Thoracic aorta (tissue), 2 donors: ENCODE results near the gene SPRR2D. TPM values are rescaled to one million over a fixed set of nuclear protein-coding genes. Genes with fewer than 3 reads are reported as not detected.

Experiments
- ATAC-seq: fragments of 150-250 bp; one replicate; pipeline ENCODE4 v1.8.0; 2017; ENCODE audit warnings: low read depth; ENCODE audit not compliant: insufficient number of reproducible peaks, low FRiP score
- DNase-seq: peaks from one replicate; pipeline ENCODE4 v3.0.0-alpha.2; 2020; ENCODE audit warnings: low spot score
- H3K27ac ChIP-seq, 2 donors: fragments of 200-600 bp; sonication (generic); 1 replicate in 1 of 2; 2 replicates in 1 of 2; pipeline ENCODE4 v1.5.1; 2016; ENCODE audit warnings: mild to moderate bottlenecking in 2 of 2, moderate library complexity in 2 of 2
- H3K27me3 ChIP-seq: fragments of 200-600 bp; sonication (generic); replicated peaks from 2 replicates; pipeline ENCODE4 v1.6.0; 2016; ENCODE audit warnings: mild to moderate bottlenecking; ENCODE audit not compliant: insufficient read depth
- H3K36me3 ChIP-seq: fragments of 200-600 bp; sonication (generic); one replicate; pipeline ENCODE4 v1.5.1; 2016
- H3K4me1 ChIP-seq, 2 donors: fragments of 200-600 bp; sonication (generic); 1 replicate in 1 of 2; 2 replicates in 1 of 2; pipeline versions ENCODE4 v1.5.1 to v1.6.0; 2016; ENCODE audit warnings: low read depth in 2 of 2, mild to moderate bottlenecking in 1 of 2; ENCODE audit not compliant: control insufficient read depth in 1 of 2
- H3K4me3 ChIP-seq: fragments of 200-600 bp; sonication (generic); 2 replicates; pipeline ENCODE4 v1.5.1; 2016; ENCODE audit warnings: mild to moderate bottlenecking
- H3K9me3 ChIP-seq: fragments of 200-600 bp; sonication (generic); 2 replicates; pipeline ENCODE4 v1.5.1; 2016
- CTCF ChIP-seq: fragments of 200-600 bp; sonication (generic); IDR thresholded peaks from one replicate; pipeline ENCODE4 v1.5.1; 2019; ENCODE audit warnings: antibody characterized with exemption
- total RNA-seq, 2 donors: library from RNA; depleted of rRNA; stranded (reverse); fragments of >200 nt; gene quantifications; one replicate each; pipeline versions ENCODE4 v1.1.0 to v1.2.3, GENCODE V29; 2016

SPRR2D gene
- not detected for total RNA-seq

GRCh38 chr1:153040950-153041631, at the start of gene SPRR2D:
SPRR2D (minus strand) TSS chr1:153041120; CDS start chr1:153040346, 774 bp downstream.
- DNase-seq (no peak), ATAC-seq (no peak)
- no peaks in the 10 kb centered on the region for H3K4me1 ChIP-seq
- H3K27ac ChIP-seq: no peak within 1 kb of the TSS
- TF ChIP-seq CTCF: no peak
- H3K27me3 ChIP-seq: no peaks in the 10 kb centered on the region
- no peaks in the 10 kb centered on the region for H3K9me3 ChIP-seq
- H3K36me3 ChIP-seq: no peaks in the 10 kb centered on the region
- no peak within 1 kb of the TSS for H3K4me3 ChIP-seq

DNA sequence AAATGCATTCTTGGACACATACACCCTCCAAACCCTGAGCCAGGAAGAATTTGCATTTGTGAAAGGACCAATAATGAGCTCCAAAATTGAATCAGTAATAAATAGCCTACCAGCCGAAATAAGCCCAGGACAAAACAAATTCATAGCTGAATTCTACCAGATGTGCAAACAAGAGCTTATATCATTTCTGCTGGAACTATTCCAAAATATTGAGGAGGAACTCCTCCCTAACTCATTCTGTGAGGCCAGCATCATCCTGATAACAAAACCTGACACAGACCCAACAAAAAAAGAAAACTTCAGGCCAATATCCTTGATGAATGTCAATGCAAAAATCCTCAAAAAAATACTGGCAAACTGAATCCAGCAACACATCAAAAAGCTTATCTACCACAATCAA, 46.7 kb upstream of the SPRR2D start:
- no peaks in the 10 kb centered on the region for H3K27me3 ChIP-seq
- H3K9me3 ChIP-seq: no peaks in the 10 kb centered on the region
- H3K27ac ChIP-seq: no peak overlapping the region
- no peak for DNase-seq
- no peak for TF ChIP-seq CTCF
- H3K4me3 ChIP-seq: no peak overlapping the region
- no peak for ATAC-seq
- H3K36me3 ChIP-seq: no peaks in the 10 kb centered on the region
- no peaks in the 10 kb centered on the region for H3K4me1 ChIP-seq

GRCh38 chr1:153081736-153082135, 40.8 kb upstream of the SPRR2D start:
- no peaks in the 10 kb centered on the region for H3K36me3 ChIP-seq
- H3K4me1 ChIP-seq: no peaks in the 10 kb centered on the region
- DNase-seq: no peak
- ATAC-seq: no peak
- no peaks in the 10 kb centered on the region for H3K27me3 ChIP-seq
- no peak overlapping the region for H3K4me3 ChIP-seq
- no peak for TF ChIP-seq CTCF
- H3K27ac ChIP-seq: no peak overlapping the region
- H3K9me3 ChIP-seq: no peaks in the 10 kb centered on the region

DNA sequence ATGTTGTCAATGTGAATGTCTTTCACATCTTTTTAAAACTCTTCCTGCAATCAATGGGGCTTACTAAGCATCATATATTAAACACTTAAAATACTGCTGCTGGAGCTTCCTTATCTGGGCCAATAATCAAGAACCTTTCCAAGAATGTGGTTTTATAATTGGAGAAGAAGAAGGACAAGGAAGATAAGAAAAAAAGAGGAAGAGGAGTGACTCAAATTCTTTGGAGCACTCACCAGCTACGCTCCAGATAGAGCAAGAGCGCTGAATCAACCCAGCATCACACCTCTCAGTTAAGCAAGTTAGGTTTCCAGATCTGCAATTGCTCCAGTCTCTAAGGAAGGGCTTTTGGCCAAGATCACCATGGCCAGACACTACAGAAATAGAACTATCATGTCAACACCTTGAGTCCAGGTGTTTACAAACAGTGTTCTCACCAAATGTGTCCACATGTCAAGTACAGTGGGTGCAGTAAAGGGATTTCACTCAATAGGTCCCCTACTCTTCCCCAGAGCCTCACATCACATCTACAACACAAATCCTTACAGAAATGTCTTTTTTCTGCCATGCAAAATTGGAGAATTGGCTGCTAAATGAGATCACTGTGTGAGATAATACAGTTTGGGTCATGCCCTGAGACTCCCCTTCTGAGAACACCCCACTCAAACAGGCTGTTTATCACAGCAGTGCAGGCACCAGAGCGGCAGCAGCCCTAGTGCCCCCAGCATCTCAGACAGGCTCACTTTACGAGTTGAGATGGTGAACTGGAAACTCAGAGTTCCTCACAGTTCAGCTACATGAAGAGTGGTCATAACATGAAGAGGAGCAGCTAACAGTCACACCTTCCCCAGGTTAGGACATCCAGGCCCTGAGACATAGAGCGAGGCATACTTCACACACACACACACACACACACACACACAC, 32.1 kb upstream of the SPRR2D start:
- TF ChIP-seq CTCF: no peak
- H3K36me3 ChIP-seq: no peaks in the 10 kb centered on the region
- no peaks in the 10 kb centered on the region for H3K9me3 ChIP-seq
- no peak overlapping the region for H3K27ac ChIP-seq
- ATAC-seq: no peak
- no peak overlapping the region for H3K4me3 ChIP-seq
- H3K27me3 ChIP-seq: no peaks in the 10 kb centered on the region
- H3K4me1 ChIP-seq: no peaks in the 10 kb centered on the region
- no peak for DNase-seq

GRCh38 chr1:153071511-153071910, 30.6 kb upstream of the SPRR2D start, which contains the start of gene SPRR2B:
SPRR2B (minus strand) TSS chr1:153071611; CDS start chr1:153070839, 772 bp downstream.
- Histone ChIP-seq H3K27ac (no peak within 1 kb of the TSS), H3K4me1 (no peaks in the 10 kb centered on the region), H3K9me3 (no peaks in the 10 kb centered on the region), H3K27me3 (no peaks in the 10 kb centered on the region), H3K36me3 (no peaks in the 10 kb centered on the region), H3K4me3 (no peak within 1 kb of the TSS)
- no peak for DNase-seq
- TF ChIP-seq CTCF: no peak
- no peak for ATAC-seq
